ENCODE measurements around the gene CNIH4. TPM values are rescaled to one million over a fixed set of nuclear protein-coding genes. Genes with fewer than 3 reads are reported as not detected.

Gene CNIH4
- total RNA-seq, 1 experiment from 2014 or later = 48.9 TPM

GRCh38 chr1:224378855-224379631 is 22.4 kb downstream of the CNIH4 start:
- Histone ChIP-seq H3K9ac (ENCODE audit: low read length) (no peak overlapping the region), H3K27me3 (ENCODE audit: insufficient read depth, low read length) (no peaks in the 10 kb centered on the region), H2AFZ (ENCODE audit: low read depth, low read length, poor library complexity, severe bottlenecking) (no peak overlapping the region), H4K20me1 (ENCODE audit: insufficient read depth) (no peaks in the 10 kb centered on the region; the same call in 1 of the 2 replicates), H3K4me3 (replicated peaks in 1 of 2; ENCODE audit: low read depth in 1 of 2, low read length in 2 of 2) (no peak overlapping the region), H3K4me1 (ENCODE audit: control insufficient read depth in 1 of 2, insufficient read depth in 2 of 2, low read length in 2 of 2) (peaks cover 4 to 20% of the 10 kb centered on the region in 2 experiments; a peak in 3 of 4 replicates), H3K9me3 (ENCODE audit: control insufficient read depth in 1 of 2, insufficient read depth in 1 of 2, low read depth in 1 of 2, low read length in 2 of 2) (no peaks in the 10 kb centered on the region), H3K79me2 (ENCODE audit: insufficient read depth, low read length) (no peaks in the 10 kb centered on the region), H3K36me3 (ENCODE audit: control insufficient read depth in 1 of 2, insufficient read depth in 2 of 2, low read length in 2 of 2) (peaks cover 7 to 8% of the 10 kb centered on the region in 2 experiments; a peak in 2 of 4 replicates), H3K9me2 (ENCODE audit: insufficient read depth) (no peaks in the 10 kb centered on the region), H3K27ac (ENCODE audit: low read depth, low read length) (no peak overlapping the region), H3K4me2 (ENCODE audit: low read length) (no peak overlapping the region)
- ChIA-PET CTCF (no interaction called here), RAD21 (ENCODE audit: low non-redundant PET in 1 of 2, low total read pairs in 2 of 2, uncharacterized antibody in 2 of 2, unreplicated experiment in 2 of 2) (no interaction called here), POLR2A (no interaction called here)
- intact Hi-C loops (cut with micrococcal nuclease) = no loop called here
- TF ChIP-seq CEBPB (IDR thresholded peaks at IDR 0.05; ENCODE audit: low read depth) (no peak), EGR1 (IDR thresholded peaks at IDR 0.05; ENCODE audit: low read depth) (no peak), REST (IDR thresholded peaks at IDR 0.05; ENCODE audit: low read depth) (no peak), POLR2A (IDR thresholded peaks at IDR 0.05; ENCODE audit: borderline replicate concordance, extremely low read depth, insufficient read depth, insufficient read length) (no peak), SP1 (IDR thresholded peaks at IDR 0.05; ENCODE audit: low read depth) (no peak), ELF1 (IDR thresholded peaks at IDR 0.05; ENCODE audit: borderline replicate concordance, low read depth) (no peak), ZNF274 (IDR thresholded peaks at IDR 0.05; ENCODE audit: low read depth, low read length) (no peak), POLR2AphosphoS5 (IDR thresholded peaks at IDR 0.05; ENCODE audit: low read depth, low read length) (no peak), CTCF (IDR thresholded peaks at IDR 0.05 in 2 of 3, conservative IDR thresholded peaks at IDR 0.05 in 1 of 3; ENCODE audit: borderline replicate concordance in 1 of 3, insufficient read depth in 1 of 3, low read depth in 2 of 3, low read length in 2 of 3) (no peak), JUND (IDR thresholded peaks at IDR 0.05) (no peak), TCF7L2 (IDR thresholded peaks at IDR 0.05; ENCODE audit: borderline replicate concordance, extremely low read depth, insufficient read depth, insufficient read length) (no peak), SIN3A (IDR thresholded peaks at IDR 0.05; ENCODE audit: low read depth) (no peak), ZBTB33 (IDR thresholded peaks at IDR 0.05; ENCODE audit: extremely low read depth, insufficient replicate concordance, low read length) (no peak), ZFX (IDR thresholded peaks at IDR 0.05) (no peak), SRF (IDR thresholded peaks at IDR 0.05; ENCODE audit: low read depth) (no peak), EZH2phosphoT487 (IDR thresholded peaks at IDR 0.05; ENCODE audit: borderline replicate concordance) (no peak), EZH2 (IDR thresholded peaks at IDR 0.05) (no peak)
- BruUV-seq (replicated peaks) = no TSS peak
- no peak for DNase-seq (ENCODE audit: low read depth, low spot score)
- ATAC-seq = no peak

Measured in HCT116 (cell line).